Adipose tissue (tissue), 3 donors: ENCODE measurements around the gene GALNT17. TPM values are rescaled to one million over a fixed set of nuclear protein-coding genes. Genes with fewer than 3 reads are reported as not detected.

Experiments
- H3K27ac ChIP-seq: one replicate; pipeline ENCODE4 v1.5.1; 2013; ENCODE audit warnings: low read depth, low read length
- WGBS, 3 donors: extraction: QIAGEN DNeasy Blood & Tissue Kit; methylation state at CpG; one replicate each; pipeline ENCODE4 v1.1.7; 2013; 5-methylcytosine and 5-hydroxymethylcytosine counted together
- polyA plus RNA-seq, 3 donors: library from polyadenylated mRNA; stranded (reverse); fragments of 200-250 nt; gene quantifications; one replicate each; pipeline ENCODE4 v1.2.3, GENCODE V29; 2013
- donor health status: healthy with polysubstance abuse.
- donor health status: Bipolar disorder and iron deficiency.
- donor health status: healthy.

GALNT17 gene
- polyA plus RNA-seq, 3 donors = 1.1 to 2.1 (median 1.7) TPM

DNA sequence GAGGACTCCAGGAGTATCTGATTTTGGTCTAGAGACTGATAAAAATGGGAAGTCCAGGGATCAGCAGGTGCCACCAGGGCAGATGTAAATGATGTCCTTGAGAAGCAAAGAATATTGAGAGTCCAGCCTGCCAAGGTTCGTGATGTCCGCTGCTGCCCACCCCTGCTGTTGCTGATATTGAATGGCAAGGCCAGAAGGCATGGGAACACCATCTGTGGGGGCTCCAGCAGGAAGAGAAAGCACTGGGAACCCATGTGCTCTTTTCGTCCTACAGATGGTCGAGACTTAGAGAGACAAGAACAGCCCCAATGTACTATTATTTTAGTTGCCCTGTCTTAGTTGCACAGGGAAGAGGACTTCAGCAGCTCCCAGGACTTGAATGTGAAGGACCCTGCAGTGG lies 363.9 kb downstream of the GALNT17 start:
- WGBS, 3 donors = 91 to 94% (median 93%) methylated on average over 4 of the region's 4 CpGs
- no peak overlapping the region for H3K27ac ChIP-seq

DNA sequence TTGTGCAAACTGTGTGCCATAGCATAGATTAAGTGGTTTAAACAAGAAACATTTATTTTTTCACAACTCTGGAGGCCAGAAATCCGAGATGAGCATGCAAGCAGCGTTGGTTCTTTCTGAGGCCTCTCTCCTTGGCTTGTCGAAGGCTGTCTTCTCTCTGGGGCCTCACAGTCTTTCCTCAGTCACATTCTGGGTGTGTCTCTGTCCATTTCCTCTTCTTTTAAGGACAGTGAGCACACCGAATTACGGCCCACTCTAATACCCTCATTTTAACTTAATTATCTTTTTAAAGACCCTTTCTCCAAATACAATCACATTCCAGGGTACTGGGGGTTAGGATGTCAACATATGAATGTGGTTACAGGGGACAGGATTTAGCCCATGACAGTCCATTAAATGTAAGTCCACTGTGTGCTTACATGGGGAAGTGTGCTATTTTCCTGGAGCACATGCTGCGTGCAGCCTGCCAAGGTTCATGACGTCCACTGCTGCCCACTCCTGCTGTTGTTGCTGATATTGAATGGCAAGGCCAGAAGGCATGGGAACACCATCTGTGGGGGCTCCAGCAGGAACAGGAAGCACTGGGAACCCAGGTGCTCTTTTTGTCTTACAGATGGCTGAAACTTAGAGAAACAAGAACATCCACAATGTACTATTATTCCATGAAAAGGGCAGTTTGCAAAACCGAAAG lies 365.5 kb downstream of the GALNT17 start:
- 48 to 72% (median 54%) methylated on average over 8 of the region's 8 CpGs for WGBS, 3 donors
- no peak overlapping the region for H3K27ac ChIP-seq

DNA sequence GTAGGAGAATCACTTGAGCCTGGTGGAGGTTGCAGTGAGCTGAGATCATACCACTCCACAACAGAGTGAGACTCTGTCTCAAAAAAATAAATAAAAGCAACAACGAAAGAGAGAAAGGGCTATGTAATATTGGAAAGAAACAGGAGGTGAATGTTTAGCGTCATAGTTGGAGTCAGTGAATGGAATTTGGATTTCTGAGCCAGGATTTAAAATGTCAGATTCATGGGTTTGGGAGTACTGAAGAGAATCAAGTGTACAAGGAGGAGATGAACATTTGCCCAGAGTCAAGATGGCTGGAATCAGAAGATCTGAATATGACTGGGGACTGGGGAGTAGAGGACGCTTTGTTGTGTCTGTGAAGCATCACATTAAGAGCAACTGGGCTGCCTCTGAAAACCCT lies 366.4 kb downstream of the GALNT17 start:
- no peak overlapping the region for H3K27ac ChIP-seq
- 63 to 91% (median 64%) methylated on average over 3 of the region's 3 CpGs for WGBS, 3 donors

DNA sequence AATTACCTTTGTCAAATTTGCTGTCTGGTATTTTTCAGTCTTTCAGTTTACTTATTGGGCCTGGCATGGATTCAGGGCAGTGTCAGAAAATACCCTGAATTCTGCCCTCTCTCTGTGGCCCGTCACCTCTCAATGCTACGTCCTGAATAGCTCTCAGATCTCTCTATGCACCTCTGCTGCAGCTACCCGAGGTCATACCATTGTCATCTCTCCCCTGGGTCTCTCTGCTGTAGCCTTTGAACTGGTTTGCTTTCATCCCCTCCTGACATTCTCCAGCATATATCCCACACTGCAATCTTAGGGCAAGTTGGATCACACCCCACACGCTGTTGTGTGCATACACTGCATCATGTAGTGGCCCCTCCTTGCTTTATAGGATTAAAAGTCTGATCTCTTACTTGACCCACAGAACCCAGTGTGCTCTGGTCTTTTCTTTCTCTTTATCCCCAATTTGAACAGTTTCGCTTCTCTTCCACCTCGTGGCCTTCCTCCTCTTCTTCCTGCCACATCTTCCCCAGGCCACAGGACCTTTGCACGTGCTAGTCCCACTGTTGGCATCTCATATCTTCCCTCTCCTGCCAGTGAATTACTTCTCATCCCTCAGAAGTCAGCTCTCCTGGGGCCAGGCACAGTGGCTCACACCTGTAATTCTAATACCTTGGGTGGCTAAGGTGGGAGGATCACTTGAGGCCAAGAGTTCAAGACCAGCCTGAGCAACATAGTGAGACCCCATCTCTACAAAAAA lies 372.9 kb downstream of the GALNT17 start:
- WGBS, 3 donors = 79 to 82% (median 79%) methylated on average over 7 of the region's 7 CpGs

DNA sequence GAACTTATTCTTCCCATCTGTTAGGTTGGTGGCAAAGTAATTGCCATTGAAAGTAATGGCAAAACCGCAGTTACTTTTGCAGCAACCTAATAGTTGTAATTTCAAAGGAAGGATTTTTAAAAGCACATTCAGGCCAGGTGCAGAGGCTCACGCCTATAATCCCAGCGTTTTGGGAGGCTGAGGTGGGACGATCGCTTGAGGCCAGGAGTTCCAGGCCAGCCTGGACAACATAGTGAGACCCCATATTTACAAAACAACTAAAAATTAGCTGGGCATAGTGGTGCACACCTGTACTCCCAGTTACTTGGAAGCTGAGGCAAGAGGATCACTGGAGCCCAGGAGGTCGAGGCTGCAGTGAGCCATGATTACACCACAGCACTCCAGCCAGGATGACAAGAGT lies 374.9 kb downstream of the GALNT17 start:
- H3K27ac ChIP-seq = no peak overlapping the region
- WGBS, 3 donors = 86 to 91% (median 89%) methylated on average over 6 of the region's 6 CpGs

More for the DNA sequence above, 372.9 kb downstream of the GALNT17 start:
- no peak overlapping the region for H3K27ac ChIP-seq

DNA sequence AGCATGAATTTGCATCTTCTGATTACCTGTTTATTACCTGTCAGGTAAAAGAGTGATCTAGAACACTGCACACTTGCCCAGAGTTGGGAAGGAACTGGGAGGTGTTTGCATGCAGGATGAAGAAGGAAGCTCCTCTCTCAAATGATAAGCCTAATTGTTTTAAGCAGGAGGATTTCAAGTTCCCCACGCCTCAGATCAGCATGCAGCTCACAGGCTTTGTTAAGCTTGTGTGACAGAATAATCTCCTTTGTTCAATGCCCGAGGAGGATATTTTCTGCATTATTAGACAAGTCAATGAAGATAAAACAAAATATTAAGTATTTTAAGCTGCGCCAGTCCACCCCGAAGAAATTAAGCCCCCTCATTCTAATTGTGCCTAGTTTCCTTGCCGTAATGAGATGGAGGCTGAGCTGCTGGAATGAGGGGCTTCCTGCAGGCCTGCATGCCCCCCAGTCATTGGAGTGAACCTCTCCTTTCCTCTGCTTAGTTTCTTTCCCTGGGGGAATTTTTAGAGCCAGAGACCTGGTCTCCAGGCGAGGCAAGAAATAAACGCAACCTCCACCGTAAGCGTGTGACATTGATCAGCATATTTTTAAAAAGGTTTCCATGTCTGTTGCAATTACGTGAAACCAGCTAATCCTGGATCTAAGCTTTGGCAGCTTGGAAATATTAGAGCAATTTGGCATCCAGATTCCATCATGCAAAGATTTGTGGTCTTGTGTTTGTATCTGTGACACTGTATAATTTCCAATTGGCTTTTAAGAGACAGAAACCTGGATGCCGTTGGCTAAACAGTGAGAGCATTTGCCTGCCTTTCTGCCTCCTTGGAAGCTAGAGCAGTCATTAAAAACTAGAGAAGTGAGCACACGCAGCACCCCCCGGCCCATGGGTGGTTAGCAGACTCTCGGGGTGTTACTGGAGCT lies 376.0 kb downstream of the GALNT17 start:
- 69 to 74% (median 70%) methylated on average over 14 of the region's 14 CpGs for WGBS, 3 donors

DNA sequence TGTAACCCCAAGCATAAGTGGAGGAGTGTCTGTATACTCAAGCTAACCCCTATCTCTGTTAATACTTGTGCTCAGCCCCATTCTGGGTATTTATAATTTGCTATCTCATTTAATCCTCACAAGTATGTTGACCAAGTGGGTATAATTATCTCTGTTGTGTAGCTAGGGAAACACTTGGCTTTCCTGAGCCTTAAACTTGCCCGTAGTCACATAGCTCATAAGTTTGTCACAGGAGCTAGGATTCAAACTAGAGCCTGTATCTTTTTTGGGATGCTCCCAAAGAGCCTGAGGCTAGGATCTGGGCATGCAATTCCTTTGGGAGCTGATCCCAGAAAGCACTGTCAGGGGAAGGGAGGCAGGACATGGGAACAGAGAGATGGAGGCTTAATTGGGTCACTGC lies 377.4 kb downstream of the GALNT17 start:
- H3K27ac ChIP-seq = no peak overlapping the region
- WGBS, 3 donors = 59 to 70% (median 67%) methylated on average over 1 of the region's 1 CpG

More for the DNA sequence above, 376.0 kb downstream of the GALNT17 start:
- no peak overlapping the region for H3K27ac ChIP-seq

DNA sequence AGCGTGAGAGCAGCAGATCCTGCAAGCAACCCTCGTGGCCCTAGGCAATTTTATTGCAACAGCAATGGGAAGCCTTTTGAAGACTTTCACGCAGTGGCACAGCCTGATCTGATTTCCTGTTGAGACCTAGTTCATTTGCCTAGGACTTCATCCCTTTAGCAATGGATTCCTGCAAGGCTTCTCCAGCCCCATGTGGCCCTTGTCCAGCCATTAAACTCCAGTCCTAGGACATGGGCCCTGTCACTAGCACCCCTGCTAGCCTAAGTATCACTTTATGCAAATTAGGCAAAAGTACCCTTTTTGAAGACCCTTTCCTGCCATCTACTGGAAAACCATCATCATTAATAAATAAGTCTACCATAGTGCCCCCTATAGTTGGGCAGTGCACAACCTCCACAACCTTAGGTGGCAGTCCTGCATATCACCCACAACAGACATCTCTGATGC lies 379.4 kb downstream of the GALNT17 start:
- H3K27ac ChIP-seq = no peak overlapping the region
- 76 to 88% (median 83%) methylated on average over 3 of the region's 3 CpGs for WGBS, 3 donors

DNA sequence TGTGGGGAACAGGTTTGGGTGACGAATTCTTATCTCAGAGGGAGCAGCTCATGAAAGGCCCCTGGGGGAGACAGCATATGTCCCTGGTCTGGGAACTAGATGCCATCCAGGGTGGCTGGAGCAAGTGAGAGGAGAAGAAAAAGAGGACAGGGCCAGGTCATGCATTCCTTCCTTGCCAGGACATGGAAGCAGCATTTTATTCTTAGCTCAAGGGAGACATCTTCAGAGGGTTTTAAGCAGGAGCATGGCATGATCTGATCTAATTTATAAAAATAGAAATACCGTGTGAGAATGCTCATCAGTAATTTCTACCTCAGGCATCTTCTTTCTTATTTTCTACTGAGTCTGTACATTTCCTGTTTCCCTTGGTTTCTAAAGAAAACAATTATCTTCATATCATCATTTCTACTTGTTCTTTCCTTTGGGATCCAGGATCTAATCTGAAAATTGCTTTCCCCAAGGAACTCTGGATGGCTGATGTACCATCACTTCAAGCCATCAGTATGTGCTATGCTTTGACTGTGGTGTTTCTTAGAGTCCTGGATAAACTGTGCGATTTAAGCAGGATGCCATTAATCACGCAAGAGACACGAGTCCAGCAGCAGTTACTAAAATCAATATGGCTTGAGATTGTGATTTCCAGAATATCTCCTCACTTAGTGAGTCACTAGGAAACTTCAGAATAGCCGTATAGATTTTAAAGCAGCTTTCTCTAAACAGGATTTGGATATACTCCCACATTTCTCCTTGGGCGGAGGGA lies 386.2 kb downstream of the GALNT17 start:
- H3K27ac ChIP-seq = no peak overlapping the region
- WGBS, 3 donors = 47 to 76% (median 72%) methylated on average over 7 of the region's 7 CpGs

DNA sequence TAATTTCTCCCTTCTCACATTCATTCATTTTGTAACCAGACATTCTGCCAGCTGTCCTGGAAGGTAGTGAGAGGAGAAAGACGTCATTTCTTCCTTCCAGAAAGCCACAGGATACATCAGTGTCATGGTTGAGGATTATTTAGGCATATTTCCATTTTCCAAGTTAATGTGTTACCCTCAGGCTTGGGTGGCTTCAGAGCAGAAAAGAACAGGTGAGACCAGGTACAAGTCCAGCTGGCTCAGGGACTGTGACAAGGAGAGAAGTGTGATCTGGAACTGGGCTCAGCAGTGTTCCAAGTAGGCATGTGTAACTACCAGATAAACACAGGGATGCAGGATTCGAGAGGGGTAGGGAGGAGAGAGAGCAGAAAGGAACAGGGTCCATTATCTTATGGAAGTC lies 386.9 kb downstream of the GALNT17 start:
- no peak overlapping the region for H3K27ac ChIP-seq
- WGBS, 3 donors = 44 to 74% (median 70%) methylated on average over 2 of the region's 2 CpGs

DNA sequence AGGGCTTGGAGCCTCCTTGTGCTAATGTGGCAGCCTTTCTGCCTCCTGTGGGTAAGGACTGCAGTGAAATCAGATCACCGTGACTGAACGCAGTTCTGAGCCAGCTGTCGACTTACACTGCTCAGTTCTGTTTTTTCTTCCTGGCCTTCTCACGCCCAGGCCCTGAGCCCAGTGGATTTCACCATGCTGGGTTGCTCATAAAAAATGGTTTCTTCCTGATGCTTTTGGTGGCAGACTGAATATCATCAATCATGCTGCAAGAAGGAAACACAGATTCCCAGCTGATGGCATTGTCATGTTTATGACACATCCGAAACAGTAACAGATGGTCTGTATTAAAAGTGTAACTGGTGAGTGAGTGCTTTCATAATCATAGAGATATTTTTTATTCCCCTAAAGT lies 389.6 kb downstream of the GALNT17 start:
- no peak overlapping the region for H3K27ac ChIP-seq
- 43 to 79% (median 66%) methylated on average over 5 of the region's 5 CpGs for WGBS, 3 donors

DNA sequence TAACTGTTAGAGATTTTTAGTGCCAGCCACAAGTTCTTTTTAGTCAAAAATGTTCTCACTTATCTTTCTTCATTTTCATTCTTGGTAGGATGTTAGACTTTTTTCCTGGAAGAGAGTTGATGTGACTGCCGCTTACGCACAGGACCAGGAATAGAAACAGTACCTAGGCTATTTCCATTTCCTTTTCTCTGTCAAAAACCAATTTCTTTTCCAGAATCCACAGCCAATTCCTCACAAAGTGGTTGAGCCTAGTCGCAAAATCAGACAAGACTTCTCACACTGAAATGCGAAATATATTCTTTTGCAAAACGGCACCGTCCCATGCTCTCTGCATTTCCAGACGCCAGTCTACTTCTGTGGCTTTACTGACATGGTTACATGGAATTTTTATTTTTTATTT lies 394.2 kb downstream of the GALNT17 start:
- WGBS, 3 donors = 95 to 96% (median 95%) methylated on average over 7 of the region's 7 CpGs
- no peak overlapping the region for H3K27ac ChIP-seq

DNA sequence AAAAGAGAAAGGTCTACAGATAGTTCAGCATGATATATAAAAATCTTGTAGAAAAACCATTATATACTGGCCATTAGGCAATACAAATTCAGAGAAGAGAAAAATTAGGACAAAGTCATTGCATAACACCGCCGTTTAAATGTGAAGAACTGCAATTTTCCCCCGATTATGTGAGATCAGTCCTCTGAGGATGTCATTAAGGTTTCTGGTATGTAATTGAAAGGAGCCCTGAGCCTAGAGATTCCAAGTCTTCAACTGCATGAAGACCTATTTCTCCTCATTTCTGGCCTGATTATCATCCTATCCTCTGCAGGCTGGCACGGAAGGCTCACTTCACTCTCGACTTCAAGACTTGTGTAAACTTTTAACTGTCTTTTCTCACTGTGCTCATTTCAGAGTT lies 395.3 kb downstream of the GALNT17 start:
- 69 to 79% (median 74%) methylated on average over 5 of the region's 5 CpGs for WGBS, 3 donors
- H3K27ac ChIP-seq = no peak overlapping the region

DNA sequence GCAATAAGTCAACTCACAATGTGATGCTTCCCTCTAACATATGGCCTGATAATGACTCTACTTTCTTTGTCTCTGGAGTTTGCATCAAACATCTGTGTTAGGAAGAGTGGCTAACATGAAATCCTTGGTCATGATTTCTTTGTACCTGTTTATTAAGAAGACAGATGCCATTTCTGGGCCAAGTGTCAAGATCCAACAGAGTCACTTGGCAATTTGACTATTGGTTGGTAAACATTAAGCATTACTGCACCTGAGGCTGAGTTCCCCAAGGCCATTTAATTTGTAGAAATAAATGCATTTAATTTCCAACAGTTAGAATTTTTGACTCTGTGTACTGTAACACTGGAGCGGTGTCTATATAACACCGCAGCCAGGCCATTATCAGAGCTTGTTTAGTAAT lies 403.7 kb downstream of the GALNT17 start:
- WGBS, 3 donors = 87 to 91% (median 89%) methylated on average over 2 of the region's 2 CpGs
- no peak overlapping the region for H3K27ac ChIP-seq

DNA sequence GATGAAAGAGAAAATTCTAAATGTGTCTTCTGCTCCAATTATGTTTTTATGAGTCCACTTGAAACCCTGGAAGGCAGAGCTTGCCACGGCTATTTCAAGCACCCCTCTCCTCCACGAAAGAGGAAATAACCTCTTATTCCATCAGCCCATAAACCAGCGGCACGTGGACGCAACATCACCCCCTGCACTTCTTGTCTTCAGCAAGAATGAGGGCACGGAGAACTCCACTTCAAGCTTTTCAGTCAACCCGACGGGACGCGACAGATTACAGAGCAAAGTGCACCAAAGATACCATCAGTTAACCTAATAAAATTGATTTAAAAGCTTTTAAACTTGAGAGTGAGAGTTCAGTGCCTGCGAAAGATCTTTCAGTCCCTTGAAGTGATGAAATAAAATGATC lies 406.3 kb downstream of the GALNT17 start:
- WGBS, 3 donors = 47 to 75% (median 52%) methylated on average over 11 of the region's 11 CpGs
- no peak overlapping the region for H3K27ac ChIP-seq

DNA sequence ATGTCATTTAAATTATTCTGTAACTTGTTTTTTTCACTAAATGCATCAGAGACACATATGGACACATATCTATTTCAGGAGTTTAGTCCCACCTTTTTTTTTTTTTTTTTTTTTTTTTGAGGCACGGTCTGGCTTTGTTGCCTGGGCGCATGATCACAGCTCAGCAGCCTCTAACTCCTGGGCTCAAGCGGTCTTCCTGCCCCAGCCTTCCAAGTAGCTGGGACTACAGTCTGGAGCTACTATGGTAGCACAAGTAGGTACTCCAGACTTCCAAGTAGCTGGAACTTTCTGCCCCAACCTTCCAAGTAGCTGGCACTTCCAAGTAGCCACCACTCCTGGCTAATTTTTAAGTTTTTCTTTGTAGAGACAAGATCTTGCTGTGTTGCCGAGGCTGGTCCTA lies 407.7 kb downstream of the GALNT17 start:
- 94 to 98% (median 96%) methylated on average over 4 of the region's 4 CpGs for WGBS, 3 donors
- no peak overlapping the region for H3K27ac ChIP-seq

DNA sequence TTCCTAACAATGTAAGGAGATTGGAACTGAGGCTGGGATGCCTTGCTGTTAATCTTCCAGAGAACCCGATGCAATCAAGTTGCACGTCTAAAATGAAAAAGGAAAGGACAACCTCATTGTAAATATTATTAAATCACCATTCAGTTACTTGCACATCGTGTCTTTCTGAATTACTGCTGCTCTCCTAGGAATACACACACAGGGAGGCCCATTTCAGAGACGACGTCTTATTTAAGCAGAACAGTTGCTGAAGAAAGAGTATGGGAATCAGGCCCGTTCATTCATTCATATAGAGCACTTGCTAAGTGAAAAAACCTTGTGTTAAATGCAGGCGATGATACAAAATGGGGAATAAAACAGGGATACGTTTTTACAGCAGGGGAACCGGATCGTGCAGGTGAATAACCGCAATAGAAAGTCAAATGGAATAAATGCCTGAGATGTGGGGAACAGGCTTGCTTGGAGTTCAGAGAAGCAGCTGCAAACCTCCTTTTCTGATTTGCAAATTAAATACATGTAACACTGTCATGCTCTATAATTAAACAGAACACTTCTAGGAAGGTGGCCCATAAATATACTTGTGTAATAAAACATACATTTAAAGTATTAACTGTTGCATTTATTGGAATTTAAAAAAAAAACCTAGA lies 409.9 kb downstream of the GALNT17 start:
- 83 to 89% (median 88%) methylated on average over 11 of the region's 11 CpGs for WGBS, 3 donors
- H3K27ac ChIP-seq = no peak overlapping the region

DNA sequence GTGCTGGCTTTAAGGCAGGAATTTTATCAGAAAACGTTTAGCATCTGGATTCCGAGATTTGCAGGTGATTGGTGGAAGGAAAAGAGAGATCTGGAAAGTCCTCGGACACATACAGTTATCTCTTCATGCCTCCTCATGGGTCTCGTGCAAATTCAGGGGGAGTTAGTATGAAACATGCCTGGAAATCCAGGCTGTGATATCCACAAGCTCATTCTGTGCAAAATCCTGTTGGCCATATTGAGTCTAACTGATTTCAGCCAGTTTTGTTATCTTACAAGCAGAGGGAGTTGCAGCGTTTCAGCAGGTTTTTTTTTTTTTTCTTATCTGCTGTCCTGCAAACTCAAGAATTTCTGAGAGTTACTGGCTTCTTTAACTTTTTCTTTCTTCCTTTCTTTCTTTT lies 411.5 kb downstream of the GALNT17 start:
- no peak overlapping the region for H3K27ac ChIP-seq
- WGBS, 3 donors = 9 to 31% (median 25%) methylated on average over 5 of the region's 5 CpGs
